ENCODE data around the gene CLMP.

The CLMP gene

GRCh38 chr11:123055191-123055901 lies 139.7 kb downstream of the CLMP start:
- DNase-seq (ENCODE audit: low spot score): no peak

GRCh38 chr11:123054301-123055065 lies 140.6 kb downstream of the CLMP start:
- DNase-seq (ENCODE audit: low spot score): peak; percentile 67

GRCh38 chr11:123052901-123053721 lies 141.9 kb downstream of the CLMP start:
- no peak for DNase-seq (ENCODE audit: low spot score)

GRCh38 chr11:123051634-123052033 lies 143.4 kb downstream of the CLMP start:
- no peak for DNase-seq (ENCODE audit: low spot score)

- no peak for DNase-seq (ENCODE audit: low spot score)
Observed at GRCh38 chr11:123051146-123051545, 143.9 kb downstream of the CLMP start.

GRCh38 chr11:123047947-123048293 lies 147.1 kb downstream of the CLMP start:
- DNase-seq (ENCODE audit: low spot score): no peak

- no peak for DNase-seq (ENCODE audit: low spot score)
Observed at GRCh38 chr11:123047266-123047946, 147.6 kb downstream of the CLMP start.

GRCh38 chr11:123046473-123047259 lies 148.4 kb downstream of the CLMP start:
- no peak for DNase-seq (ENCODE audit: low spot score)

- no peak for DNase-seq (ENCODE audit: low spot score)
Observed at GRCh38 chr11:123045101-123045500, 149.9 kb downstream of the CLMP start.

GRCh38 chr11:123041185-123041584 lies 153.9 kb downstream of the CLMP start:
- DNase-seq (ENCODE audit: low spot score): no peak

- no peak for DNase-seq (ENCODE audit: low spot score)
Observed at GRCh38 chr11:123040111-123040432, 155.0 kb downstream of the CLMP start.

GRCh38 chr11:123035831-123036230 lies 159.2 kb downstream of the CLMP start:
- no peak for DNase-seq (ENCODE audit: low spot score)

GRCh38 chr11:123034597-123034996 lies 160.5 kb downstream of the CLMP start:
- no peak for DNase-seq (ENCODE audit: low spot score)

- peak; percentile 48 for DNase-seq (ENCODE audit: low spot score)
Observed at GRCh38 chr11:123033895-123034294, 161.2 kb downstream of the CLMP start.

- no peak for DNase-seq (ENCODE audit: low spot score)
Observed at GRCh38 chr11:123030517-123030916, 164.5 kb downstream of the CLMP start.

- DNase-seq (ENCODE audit: low spot score): peak; percentile 67
Observed at GRCh38 chr11:123020968-123021367, 174.1 kb downstream of the CLMP start.
